MM.1S (cell line): ENCODE measurements around the gene CCDC88B.

Experiments
- CTCF ChIP-seq: fragments of 300-600 bp; sonication (generic); IDR thresholded peaks from 2 replicates; pipeline ENCODE4 v1.5.1; 2016; ENCODE audit warnings: antibody characterized with exemption, low read length, mixed read lengths
- EZH2phosphoT487 ChIP-seq: fragments of 300-600 bp; sonication (generic); IDR thresholded peaks from 2 replicates; pipeline ENCODE4 v1.6.1; 2018; ENCODE audit warnings: antibody characterized with exemption, low read length

- TF ChIP-seq EZH2phosphoT487: no peak
- no peak for TF ChIP-seq CTCF
Measured at GRCh38 chr11:64388894-64389293, 48.9 kb downstream of the CCDC88B start.
